ENCODE results near the gene PISD.

DNA sequence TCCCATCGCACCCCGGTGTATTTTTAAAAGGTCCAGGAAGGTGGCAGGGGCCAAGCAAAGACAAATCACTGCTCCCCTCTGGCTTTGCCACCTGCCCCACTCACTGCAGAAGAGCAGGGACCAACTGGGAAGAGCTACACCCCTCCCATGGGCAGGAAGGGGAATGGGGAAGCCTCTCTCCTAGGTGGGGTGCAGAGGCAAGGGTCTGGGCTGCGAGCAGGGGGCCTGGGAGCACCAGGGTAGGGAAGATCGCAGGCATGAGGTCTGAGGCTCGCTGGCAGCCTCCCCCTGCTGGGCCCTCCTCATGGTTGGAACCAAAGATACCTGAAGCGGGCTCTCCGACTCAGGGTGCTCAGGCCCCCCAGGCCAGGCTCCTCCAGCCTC lies 36.8 kb downstream of the PISD start:
- TF ChIP-seq, protein P1, sequence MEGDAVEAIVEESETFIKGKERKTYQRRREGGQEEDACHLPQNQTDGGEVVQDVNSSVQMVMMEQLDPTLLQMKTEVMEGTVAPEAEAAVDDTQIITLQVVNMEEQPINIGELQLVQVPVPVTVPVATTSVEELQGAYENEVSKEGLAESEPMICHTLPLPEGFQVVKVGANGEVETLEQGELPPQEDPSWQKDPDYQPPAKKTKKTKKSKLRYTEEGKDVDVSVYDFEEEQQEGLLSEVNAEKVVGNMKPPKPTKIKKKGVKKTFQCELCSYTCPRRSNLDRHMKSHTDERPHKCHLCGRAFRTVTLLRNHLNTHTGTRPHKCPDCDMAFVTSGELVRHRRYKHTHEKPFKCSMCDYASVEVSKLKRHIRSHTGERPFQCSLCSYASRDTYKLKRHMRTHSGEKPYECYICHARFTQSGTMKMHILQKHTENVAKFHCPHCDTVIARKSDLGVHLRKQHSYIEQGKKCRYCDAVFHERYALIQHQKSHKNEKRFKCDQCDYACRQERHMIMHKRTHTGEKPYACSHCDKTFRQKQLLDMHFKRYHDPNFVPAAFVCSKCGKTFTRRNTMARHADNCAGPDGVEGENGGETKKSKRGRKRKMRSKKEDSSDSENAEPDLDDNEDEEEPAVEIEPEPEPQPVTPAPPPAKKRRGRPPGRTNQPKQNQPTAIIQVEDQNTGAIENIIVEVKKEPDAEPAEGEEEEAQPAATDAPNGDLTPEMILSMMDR (IDR thresholded peaks at IDR 0.05 in 4 of 5, conservative IDR thresholded peaks at IDR 0.05 in 1 of 5) = no peak
- no peak for TF ChIP-seq POLR2A (IDR thresholded peaks at IDR 0.05)
